Erythroblast (primary cell): ENCODE results near the gene LRRFIP2.

Experiments
- DNase-seq, 2 experiments: peaks; one replicate each; lab custom pipeline; 2025; lab: John Stamatoyannopoulos, UW
- GATA1 ChIP-seq: IDR thresholded peaks from 2 replicates; pipeline ENCODE4 v1.6.1; 2011; ENCODE audit warnings: low read depth, mild to moderate bottlenecking, control low read depth, low read length, moderate library complexity
- POLR2A ChIP-seq: IDR thresholded peaks from 2 replicates; pipeline ENCODE4 v1.6.1; 2011; ENCODE audit warnings: mild to moderate bottlenecking, low read length

Gene LRRFIP2

DNA sequence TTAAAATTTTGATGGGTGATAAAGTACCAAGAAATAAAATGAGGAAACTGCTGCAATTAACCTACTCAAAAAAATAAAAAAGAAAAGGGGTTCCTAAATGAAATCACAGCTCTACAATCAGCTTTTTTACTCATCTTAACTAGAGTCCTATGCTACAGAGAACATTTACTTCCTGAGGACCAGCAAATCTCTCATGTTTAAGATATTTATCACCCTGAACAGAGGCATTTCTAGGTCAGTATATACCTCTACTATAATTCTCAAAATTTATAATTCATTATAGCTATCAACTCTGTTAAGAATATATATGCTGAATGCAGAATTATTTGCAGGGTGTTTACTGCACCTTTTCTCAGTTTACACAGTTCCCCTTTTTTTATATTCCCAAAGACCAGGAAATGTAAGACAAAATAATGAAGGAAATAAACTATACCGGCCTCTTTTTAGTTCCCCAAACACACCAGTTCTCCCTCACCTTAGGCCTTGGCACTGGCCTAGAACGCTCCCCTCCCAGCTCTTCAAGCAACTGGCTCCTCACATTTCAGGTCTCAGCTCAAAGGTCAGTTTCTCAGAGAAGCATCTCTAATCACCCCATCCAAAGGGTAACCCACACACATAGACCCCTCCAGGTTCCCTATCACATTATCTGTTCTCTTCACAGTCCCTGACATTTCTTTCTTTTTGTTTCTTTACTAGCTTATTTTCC is 71.1 kb downstream of the LRRFIP2 start:
- DNase-seq, result no peak
- TF ChIP-seq GATA1, result no peak
- no peak for TF ChIP-seq POLR2A

DNA sequence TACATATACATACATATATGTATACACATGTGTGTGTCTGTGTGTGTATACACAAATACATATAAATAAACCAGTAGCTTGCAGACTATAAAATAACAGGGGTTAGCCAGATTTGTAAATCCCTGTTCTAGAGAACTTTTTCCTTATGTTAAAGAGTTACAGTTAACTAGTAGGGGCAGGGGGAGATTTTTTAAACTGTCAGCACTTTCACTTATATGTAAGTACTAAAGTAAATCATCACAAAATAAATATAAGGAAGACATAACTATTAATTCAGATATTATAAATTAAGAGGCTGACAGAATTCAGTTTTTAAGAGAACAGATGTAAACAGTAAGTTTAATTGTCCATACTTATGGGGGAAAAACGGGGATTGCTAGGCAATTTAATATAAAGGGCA is 74.0 kb downstream of the LRRFIP2 start:
- DNase-seq, result no peak
- TF ChIP-seq GATA1 (no peak), POLR2A (no peak)

DNA sequence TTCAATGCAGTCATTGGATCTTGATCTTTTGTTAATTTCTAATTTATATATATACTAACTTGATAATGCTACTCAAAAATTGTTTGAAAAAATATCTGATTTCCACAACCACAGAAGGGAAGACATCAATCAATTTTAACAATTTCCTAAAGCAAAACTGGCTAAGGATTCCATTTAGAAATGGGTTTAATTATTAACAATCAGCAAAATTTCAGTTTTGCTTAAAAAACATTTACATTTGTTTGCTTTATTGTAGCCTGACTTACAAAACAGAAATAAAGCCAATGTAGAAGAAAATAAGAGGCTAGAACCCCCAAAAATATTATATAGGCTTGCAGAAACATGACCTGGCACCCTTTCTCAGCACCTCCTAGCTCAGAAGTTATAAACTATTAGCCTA is 74.9 kb downstream of the LRRFIP2 start:
- no peak for TF ChIP-seq POLR2A
- no peak for TF ChIP-seq GATA1
- DNase-seq, result no peak

DNA sequence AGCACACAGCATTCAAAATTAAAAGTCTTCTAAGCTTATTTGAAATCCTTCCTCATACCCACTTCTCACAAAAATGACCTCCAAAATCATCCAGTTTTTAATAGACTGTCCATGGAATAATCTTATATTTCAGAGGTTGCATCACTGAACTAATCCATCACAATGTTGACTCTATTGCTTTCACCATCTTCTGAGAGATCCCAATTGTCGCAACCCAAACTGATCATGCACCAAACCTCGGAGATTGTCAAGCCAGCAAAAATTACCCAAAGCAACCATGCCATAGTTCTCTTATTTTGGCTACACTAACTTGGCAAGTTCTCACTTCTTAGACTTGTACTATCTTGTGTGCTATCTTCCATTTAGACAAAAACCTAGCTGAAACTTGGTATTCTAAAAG is 75.5 kb downstream of the LRRFIP2 start:
- TF ChIP-seq GATA1 (no peak), POLR2A (no peak)
- DNase-seq, result no peak

DNA sequence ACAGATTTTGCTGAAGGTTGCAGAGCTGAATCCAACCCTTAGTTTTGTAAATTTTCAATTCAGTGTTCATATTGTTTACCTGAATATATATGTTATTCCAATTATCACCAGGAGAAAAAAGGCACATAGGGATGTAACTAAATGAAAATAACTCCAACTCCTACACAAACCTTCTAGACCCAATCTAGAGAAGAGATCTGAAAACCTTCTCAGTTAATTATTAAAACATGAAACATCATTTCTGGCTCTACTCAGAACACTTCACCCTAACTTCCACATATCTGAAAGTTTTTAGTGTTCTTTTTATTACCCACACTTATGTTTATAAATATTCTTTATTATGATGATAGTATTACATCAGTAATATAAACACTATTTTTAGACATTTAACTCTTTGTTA is 76.6 kb downstream of the LRRFIP2 start:
- TF ChIP-seq POLR2A, result no peak
- no peak for TF ChIP-seq GATA1
- no peak for DNase-seq

DNA sequence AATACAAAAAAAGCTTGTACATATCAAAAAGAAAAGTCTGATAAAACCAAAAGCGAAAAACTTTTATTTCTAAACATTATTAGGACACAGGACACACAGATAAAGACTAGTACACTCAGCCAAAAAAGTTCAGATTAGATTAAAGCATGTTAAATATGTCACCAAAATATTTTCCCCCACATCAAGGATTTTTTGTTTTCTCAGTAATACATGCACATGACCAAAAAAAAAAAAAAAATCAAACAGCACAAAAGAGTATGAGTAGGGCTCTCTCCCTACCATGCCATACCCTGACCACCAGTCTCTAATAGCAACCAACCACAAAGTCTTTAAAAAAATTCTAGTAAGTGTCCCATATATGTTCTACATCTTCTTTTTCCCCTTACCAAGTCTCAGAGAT is 77.4 kb downstream of the LRRFIP2 start:
- no peak for DNase-seq
- no peak for TF ChIP-seq GATA1
- no peak for TF ChIP-seq POLR2A

DNA sequence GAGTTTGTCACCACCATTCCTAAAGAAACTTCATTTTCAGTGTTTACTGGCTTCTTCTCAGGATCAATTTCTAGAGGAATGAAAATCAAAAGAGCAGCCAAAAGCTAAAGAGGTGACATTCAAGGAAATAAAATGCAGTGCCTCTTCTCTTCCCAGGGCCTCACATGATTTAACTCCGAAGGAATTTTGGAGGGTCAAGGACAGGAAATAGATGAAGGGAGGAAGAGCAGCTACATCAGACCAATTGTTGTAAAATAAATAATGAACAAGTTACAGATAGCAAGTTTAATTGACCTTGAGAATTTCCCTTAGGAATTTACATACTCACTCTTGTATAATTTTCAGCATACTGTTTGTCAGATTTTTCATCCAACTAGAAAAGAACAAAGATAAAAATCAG is 78.1 kb downstream of the LRRFIP2 start:
- DNase-seq, result no peak

DNA sequence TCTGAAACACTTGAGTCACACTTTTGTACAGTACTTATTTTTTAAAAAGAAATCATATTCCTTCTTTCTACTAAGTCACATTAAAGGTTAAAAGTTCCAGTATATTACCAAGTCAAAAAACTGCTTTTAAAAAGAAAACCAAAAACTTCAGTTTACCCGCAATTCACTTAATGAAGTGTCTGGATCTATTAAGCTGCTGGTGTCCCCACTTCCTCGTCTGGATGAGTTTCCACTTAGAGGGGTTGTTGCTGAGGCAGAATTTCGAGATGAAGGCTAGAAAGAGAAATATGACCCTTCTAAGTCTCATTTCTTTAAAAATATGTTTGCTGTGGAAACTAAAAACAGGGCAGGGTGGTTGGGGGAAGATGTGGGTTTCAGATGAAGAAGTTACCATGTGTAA is 79.7 kb downstream of the LRRFIP2 start:
- no peak for DNase-seq

More for the DNA sequence above, 78.1 kb downstream of the LRRFIP2 start:
- TF ChIP-seq POLR2A, result no peak
- TF ChIP-seq GATA1, result no peak

DNA sequence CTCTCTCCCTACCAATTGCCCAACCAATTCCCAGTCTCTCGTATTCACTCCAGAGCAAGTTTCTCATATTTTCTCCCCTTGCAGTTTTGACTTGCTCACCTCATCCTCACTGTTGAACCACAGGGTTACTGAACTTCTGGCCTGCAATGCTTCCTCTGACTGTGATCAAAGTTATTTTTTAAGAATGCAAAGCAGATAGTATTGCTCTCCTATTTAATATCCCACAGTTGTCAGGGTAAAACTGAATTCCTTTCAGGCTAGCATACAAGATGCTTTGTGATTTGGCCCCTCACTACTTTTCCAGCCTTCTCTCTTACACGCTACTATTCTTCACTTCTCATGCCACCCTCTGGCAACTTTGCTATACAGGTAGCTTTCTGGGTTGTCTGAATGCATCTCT is 80.9 kb downstream of the LRRFIP2 start:
- DNase-seq, result no peak
- TF ChIP-seq GATA1, result no peak
- no peak for TF ChIP-seq POLR2A

More for the DNA sequence above, 79.7 kb downstream of the LRRFIP2 start:
- TF ChIP-seq POLR2A (no peak), GATA1 (no peak)

DNA sequence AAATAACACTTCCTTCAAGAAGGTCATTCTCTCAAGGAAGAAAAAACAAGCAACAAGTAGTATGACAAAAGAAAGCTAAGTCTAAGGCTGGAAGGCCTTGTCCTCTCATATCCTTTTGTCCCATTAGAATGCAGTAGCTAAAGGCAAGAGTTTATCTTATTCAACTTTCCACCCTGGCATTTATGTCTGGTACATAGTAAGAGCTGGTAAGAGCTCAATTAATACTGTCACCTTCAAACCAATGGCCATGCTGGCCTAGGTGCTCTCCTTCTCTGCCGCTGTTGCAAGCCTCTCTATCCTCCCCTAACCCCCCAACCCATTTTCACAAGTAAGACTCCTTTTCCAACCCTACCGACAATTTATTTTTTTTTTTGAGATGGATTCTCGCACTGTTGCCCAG is 81.9 kb downstream of the LRRFIP2 start:
- DNase-seq, result no peak
- TF ChIP-seq POLR2A (no peak), GATA1 (no peak)

DNA sequence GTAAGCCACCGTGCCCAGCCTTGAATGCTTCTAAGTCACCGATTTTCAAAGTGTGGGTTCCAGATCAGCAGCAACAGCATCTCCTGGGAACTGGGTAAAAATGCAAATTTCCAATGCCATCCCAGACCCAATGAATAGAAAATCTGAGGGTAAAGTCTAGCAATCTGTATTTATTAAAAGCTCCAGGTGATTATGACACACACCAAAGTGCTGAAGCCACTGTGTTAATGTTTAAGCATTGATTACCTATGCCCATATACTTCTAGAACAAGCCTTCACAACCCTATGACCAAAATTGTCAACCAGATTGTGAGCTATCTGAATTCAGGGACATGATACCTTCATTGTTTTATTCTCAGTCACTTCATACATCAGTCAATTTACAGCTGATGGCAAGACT is 86.5 kb downstream of the LRRFIP2 start:
- TF ChIP-seq POLR2A, result no peak
- no peak for TF ChIP-seq GATA1

DNA sequence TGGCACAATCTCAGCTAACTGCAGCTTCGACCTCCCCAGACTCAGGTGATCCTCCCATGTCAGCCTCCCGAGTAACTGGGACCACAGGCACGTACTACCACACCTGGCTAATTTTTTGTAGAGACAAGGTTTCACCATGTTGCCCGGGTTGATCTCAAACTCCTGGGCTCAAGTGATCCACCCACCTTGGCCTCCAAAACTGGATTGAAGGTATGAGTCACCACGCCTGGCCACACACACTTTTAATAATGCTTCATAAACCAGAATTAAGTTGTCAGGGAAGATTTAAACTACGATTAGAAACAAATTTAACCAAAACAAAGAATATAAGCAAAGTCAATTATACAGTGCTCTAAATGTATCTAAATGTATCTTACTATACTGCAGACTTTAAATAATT is 87.5 kb downstream of the LRRFIP2 start:
- DNase-seq, result no peak
- TF ChIP-seq POLR2A (no peak), GATA1 (no peak)

More for the DNA sequence above, 86.5 kb downstream of the LRRFIP2 start:
- DNase-seq, result no peak

DNA sequence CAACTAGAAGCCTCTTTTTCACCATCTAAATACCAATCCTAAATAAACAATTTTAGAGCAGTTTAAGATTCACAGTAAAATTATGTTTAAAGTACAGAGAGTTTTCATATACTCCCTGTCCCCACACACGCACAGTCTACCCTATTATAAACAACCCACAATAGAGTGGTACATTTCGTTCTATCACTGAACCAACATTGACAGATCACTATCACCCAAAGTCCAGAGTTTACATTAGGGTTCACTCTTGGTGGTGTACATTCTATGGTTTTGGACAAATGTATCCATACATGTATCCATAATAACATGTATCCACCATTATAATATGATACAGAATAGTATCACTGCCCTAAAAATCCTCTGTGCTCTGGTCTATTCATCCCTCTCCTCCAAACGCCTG is 92.1 kb downstream of the LRRFIP2 start:
- DNase-seq, result no peak
- TF ChIP-seq GATA1 (no peak), POLR2A (no peak)

DNA sequence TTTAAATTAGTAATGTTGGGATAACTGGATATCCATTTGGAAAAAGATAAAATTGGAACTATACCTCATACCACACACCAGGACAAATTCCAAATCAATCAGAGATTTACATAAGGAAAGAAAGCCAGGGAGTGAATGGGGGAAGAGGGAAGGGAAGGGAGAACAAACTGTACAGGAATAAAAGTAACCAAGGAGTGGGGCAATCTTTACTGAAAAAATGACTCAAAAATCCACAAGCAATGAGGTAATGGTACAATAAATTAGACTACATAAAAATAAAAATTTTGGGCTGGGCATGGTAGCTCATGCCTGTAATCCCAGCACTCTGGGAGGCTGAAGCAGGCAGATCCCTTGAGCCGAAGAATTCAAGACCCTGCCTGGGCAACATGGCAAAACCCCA is 98.4 kb downstream of the LRRFIP2 start:
- DNase-seq, result no peak
- TF ChIP-seq GATA1 (no peak), POLR2A (no peak)

DNA sequence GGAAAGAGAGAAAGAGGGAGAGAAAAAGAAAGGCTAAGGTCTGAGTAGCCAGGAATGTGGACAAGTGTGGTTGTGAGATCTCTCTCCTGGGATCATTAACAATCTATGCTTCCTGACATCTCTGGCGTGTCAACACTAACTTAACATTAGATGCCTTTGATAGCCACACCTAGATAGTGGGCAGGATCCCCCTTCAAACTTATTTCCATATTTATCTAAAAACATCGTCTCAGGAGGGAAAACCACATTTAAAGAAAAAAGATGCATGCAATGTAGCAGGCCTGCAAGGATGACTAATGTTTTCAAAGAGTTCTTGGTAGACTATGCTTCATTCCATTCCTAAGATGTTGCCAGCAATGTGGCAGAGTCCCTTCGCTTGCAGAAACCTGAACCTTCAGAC is 100.2 kb downstream of the LRRFIP2 start:
- no peak for DNase-seq
- TF ChIP-seq GATA1 (no peak), POLR2A (no peak)

DNA sequence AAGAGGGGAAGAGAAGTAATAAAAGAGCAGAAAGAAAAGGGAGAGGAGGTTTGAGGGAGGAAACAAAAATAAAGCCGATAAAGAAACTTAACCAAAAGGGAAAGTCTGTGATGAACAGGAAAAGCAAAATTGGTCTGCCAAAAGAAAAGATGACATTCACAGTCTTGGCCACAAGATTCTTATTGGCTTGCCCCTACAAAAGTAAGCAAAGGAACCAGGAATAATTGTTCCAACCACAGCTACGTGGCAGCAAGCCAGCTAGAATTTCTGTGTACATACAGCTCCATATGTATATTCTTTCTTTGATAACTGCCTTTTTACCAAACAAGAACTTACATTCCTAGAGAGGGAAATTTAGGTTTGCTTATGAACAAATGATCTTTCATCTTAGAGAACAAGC is 101.5 kb downstream of the LRRFIP2 start:
- no peak for DNase-seq
- TF ChIP-seq POLR2A (no peak), GATA1 (no peak)
